Myocyte (in vitro differentiated cells): ENCODE data around the gene GRM7. TPM values are rescaled to one million over a fixed set of nuclear protein-coding genes. Genes with fewer than 3 reads are reported as not detected.

ENCODE experiments used
- DNase-seq: peaks from one replicate; pipeline ENCODE4 v3.0.0-alpha.2; 2012; ENCODE audit warnings: low read depth
- total RNA-seq: library from RNA; depleted of rRNA; stranded (reverse); fragments of >200 nt; gene quantifications from 2 replicates; pipeline ENCODE4 v1.2.3, GENCODE V29; 2014

Gene GRM7
- total RNA-seq, 1 donor from 2014 or later = not detected

GRCh38 chr3:7144697-7145308, 283.9 kb downstream of the GRM7 start:
- no peak for DNase-seq

GRCh38 chr3:7146529-7146928, 285.6 kb downstream of the GRM7 start:
- no peak for DNase-seq

- no peak for DNase-seq
Measured at GRCh38 chr3:7158516-7158915, 297.6 kb downstream of the GRM7 start.

DNA sequence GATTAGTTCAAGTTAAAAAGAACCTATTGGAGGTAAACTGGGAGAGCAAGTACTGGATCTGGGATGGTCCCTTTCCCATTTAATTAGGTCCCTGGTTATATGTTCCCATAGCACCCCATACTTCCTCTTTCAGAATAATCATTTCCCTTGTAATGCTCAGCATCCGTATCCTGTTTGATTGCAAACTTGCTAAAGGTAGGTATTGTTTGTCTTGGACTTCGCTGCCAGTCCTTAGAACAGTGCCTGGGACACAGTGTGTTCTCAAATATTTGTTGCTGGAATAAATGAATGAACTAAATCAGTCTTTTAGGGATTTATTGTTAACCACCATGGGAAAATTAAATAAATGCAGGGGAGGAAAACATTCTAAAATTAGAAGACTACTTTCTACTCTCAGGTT, 299.8 kb downstream of the GRM7 start:
- no peak for DNase-seq

- DNase-seq = no peak
Measured at GRCh38 chr3:7166460-7166859, 305.5 kb downstream of the GRM7 start.

- no peak for DNase-seq
Measured at GRCh38 chr3:7171493-7171892, 310.6 kb downstream of the GRM7 start.

DNA sequence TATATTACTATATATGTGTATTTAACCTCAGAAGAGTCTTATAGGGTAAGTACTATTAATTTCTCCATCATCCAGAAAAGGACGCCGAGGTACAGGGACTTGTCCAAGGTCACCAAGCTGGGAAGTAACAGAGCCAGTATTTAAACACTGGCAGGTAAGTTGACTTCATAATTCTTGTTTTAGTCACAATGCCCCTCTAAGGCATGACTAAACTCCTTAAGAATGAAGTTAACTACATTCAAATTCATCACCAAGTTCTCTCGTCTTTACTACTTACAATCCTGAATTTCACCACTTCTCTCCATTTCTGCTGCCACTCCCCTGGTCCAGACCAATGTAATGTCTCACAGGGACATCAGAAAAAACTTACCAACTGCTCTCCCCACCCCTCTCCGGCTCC, 312.1 kb downstream of the GRM7 start:
- no peak for DNase-seq

GRCh38 chr3:7188551-7188950, 327.6 kb downstream of the GRM7 start:
- DNase-seq = no peak

DNA sequence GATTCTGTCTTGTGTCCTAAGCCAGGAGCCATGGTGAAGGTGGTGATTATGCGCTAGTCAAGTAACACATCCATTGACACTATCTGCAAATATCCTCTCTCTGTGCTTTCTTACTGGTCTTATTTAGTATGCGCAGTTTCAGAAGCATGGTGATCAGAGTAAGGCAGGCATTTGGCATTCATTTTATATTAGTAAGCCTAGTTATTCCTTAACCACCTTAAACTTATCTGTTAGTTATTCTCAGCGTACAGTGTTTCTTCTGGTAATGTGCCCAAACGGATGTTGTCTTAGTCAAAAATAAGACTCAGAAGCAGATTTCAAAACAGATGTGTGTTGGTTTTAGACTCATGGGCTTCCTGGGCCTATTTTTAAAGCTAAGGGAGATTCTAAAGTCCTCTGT, 329.2 kb downstream of the GRM7 start:
- no peak for DNase-seq

GRCh38 chr3:7193269-7193668, 332.4 kb downstream of the GRM7 start:
- no peak for DNase-seq

DNA sequence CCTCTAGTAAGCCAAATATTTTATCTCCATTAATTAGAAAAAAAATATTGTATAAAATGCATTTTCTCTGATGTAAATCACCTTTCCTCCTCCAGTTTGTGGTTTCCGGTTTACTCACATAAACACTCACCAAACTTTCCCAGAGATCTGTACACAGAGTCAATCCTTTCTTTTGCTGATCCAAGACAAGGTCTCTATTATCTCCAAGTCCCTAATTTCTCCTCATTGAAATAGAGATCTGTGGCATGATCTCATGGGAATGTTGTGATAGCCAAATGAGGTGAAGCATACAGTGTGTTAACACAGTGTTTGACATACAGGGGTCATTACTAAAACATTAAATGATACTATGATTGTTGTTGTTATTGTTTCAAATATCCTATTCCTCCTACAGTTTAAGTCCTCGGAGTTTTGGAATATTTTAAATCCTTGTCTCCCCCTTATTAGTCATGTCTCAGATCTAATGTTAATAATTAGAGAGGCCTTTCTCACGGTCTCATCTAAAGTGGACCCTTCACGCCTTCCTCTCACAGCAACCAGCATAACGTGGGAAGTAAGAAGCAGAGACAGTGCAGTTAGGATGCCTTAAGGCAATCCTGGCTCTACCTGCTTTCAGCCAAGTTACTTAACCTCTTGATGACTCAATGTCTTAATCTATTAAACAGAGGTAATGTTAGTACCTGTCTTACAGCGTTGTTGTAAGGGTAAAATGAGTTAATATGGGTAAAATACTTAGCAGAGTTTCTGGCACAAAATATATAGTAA, 333.3 kb downstream of the GRM7 start:
- DNase-seq = no peak

GRCh38 chr3:7195934-7196333, 335.0 kb downstream of the GRM7 start:
- no peak for DNase-seq

DNA sequence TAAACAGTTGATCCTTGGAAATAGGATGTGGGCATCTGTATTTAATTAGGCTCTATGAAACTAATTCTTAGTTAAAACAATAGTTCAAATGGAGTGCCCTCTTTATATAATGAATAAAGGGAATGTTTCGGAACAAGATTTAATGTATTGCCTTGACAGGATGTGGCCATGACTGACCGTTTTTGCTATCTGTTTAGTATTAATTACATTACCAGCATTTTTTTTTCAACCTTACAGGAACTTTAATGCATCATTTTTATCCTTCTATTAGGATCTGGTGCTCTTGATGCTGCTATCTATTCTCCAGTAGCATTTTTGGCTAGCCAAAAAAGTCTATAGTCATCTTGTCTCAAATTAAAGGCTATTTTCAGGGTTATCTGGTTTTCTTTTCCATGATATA, 340.9 kb downstream of the GRM7 start:
- DNase-seq = no peak

DNA sequence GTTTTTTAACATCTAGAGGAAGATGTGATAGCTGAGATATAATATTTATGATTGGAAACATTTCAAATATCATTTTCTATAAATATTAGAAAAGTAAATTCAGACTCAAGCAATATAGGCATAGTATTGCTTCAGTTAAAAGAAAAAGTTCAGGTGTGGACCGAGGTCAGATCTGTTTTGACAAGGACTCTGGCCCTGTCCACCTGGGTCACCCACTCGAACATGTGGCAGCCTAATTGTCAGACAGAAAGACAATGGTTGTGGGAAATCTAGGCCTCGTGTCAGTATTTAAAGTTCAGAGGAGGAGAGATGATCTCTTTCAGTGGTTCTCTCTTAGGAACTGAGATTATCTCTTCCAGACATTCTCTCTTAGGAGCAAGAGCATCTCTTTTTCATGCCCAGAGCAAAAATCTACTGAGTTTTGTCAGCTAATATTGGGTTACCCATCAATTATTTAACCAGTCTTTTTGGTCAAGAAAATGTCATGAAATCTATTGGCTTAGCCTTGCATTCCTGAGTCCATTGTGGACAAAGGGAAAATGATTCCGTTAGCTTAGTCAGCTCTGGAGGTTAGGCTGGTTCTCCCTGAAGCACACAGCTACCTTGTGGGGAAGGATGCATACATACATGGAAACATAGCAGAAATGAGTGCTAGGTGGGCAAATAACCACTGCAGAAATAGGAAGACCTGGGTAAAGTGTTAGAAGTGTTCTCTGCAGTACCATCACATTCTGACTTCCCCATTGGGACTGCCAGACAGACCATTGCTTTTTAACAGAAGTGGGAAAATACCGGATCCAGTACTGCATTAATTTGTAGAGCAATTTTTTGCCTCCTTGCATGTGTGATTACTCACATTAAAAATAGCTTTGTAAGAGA, 343.3 kb downstream of the GRM7 start:
- no peak for DNase-seq

DNA sequence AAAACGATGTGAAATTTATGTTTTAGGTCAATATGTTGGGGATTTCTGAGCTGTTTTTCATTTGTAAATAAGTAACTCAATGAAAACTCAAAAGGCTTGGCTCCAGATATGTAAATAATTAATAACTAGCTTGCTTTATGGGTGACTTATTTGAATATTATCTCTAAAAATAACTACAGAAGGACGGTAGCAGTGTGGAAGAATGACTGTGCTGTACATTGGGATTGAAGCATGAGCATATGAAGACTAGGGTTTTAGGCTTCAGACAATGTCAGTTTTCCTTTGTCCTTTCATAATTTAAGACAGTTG, 343.9 kb downstream of the GRM7 start:
- DNase-seq = no peak

DNA sequence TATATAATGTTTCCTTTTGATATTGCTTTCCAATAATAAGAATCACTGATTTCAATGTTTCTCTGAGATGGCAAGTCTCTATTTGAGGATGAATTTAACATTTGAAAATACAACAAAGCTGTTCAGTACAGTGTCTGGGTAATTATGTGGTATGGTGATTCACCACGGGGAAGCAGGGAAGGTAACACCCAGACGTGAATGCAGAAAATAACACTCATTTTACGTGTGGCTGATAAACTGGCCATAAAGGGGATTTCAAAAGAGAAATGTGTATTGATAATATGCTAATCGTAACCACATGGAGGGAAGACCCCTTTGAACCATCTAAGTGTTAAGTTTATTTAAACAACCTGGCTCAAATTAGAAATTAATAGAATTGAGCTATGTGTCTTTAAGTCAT, 344.6 kb downstream of the GRM7 start:
- no peak for DNase-seq

- DNase-seq = no peak
Measured at GRCh38 chr3:7205962-7206361, 345.0 kb downstream of the GRM7 start.

- no peak for DNase-seq
Measured at GRCh38 chr3:7207125-7207524, 346.2 kb downstream of the GRM7 start.

DNA sequence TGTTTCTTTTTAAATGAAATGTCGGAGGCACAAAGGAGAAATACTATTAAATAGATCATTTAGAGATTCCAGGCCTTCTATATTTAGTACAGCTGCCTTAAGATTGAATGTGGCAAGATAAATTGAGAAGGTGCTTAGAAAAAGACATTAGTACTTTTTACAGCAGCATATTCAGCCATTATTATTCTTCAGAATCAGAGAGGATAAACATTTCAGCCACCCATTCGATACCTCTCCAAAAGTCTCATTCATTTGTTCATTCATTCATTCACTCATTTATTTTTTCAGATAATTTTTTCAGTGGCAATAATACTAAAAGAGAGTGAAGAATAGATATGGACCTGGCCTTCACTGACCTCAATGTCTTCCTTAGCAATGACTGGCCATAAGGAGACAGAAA, 347.0 kb downstream of the GRM7 start:
- DNase-seq = no peak

DNA sequence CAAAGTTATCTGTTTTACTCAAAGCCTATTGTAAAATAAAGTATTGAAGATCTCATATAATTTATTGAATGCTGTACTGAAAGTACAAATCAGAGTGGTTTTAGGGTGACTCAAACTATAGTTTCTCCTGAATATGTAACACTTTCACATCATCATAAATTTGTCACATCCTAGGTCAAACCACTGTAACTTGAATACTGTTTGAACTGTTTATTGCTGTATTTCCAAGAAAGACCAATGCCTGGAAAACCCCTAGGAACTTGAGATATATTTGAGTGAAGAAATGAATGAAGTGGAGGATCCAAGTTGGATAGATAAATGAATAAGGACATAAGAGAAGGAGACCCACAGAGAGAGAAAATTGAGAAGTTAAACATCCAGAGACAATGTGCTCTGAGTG, 348.2 kb downstream of the GRM7 start:
- no peak for DNase-seq

DNA sequence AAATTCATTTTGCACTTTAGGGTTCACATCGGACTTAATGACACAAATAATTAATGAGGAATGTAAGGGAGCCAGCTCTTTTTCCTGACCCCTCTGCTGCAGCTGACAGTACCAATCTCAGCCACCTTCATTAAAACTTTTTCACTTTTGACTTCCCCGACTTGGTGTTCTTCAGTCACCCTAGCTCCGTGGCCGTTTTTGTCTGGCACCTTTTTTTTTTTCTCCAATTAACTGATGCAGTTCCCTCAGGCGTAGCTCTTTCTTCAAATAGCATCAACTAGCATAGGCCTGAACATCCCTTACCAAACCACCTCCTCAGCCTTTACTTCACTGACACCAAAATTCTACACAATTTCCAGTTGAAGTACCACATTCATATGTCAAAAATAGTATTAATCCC, 350.8 kb downstream of the GRM7 start:
- no peak for DNase-seq

- no peak for DNase-seq
Measured at GRCh38 chr3:7215706-7216105, 354.8 kb downstream of the GRM7 start.
